HG03045 (cell line): ENCODE data around the gene PTPN9.
"Not testable (repeated sequence)": the region's sequence is repeated elsewhere in the genome, so short reads cannot be mapped to it uniquely, and the experiment has no call there.

Source experiments
- ATAC-seq: cut with Tn5 transposase; IDR thresholded peaks from one replicate; pipeline ENCODE4 v1.9.1; 2021; ENCODE audit warnings: mild to moderate bottlenecking, moderate library complexity; ENCODE audit not compliant: unreplicated experiment

Gene PTPN9

DNA sequence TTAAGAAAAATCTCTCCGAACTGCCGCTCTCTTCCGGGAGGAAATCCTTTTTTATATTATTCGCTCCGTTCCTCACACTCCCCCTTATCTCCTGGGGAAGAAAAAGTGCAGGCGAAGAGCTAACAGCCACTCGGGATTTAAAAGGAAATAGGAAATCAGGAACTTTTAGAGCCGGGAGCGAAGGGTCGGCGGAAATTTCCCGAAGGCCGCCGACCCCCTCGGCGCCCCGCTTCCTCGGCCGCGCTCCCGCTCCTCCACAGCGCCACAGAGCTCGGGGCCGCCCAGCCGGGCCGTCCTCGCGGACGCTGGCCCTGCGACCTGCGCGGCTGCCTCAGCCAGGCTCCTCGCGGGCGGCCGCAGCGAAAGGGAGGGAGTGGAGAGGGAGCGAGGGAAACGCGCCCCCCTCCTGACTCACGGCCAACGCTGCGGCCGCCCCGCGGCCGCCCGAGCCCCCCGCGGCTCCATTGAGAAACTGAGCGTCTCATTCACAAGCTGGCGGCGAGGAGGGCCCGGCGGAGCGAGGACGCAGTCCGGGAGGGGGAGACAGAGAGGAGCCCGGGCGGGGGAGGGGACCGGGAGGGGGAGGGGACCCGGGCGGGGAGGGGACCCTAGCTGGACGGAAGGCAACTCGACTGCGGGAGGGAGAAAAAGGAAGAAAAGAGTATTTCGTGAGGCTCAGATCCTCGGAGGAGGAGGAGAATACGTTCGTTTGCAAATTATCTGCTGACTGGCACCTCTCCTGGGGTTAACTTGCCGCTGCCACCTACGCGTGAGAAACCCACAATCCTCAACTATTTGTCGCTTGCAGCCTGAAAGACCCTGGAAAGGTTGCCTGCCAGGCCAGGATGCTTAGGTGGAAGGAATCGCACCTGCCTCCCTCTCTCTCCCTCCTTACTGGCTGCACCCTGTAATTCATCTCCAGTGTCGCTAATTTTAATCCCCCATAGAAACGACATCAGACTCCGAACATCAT is at the start of gene PTPN9:
PTPN9 (minus strand) TSS at position 368 of the 973 bp plus-strand sequence. CDS start 539 bp downstream, outside the sequence.
- ATAC-seq = peak; percentile 50

- ATAC-seq = peak; percentile 83
These were observed 46.6 kb upstream of the PTPN9 start, which contains the start of gene SNUPN for GRCh38 chr15:75625542-75626347. SNUPN (minus strand) TSS chr15:75625725; CDS start chr15:75621051, 4,674 bp downstream.

GRCh38 chr15:75622505-75622904 is 43.4 kb upstream of the PTPN9 start:
- ATAC-seq = no peak

DNA sequence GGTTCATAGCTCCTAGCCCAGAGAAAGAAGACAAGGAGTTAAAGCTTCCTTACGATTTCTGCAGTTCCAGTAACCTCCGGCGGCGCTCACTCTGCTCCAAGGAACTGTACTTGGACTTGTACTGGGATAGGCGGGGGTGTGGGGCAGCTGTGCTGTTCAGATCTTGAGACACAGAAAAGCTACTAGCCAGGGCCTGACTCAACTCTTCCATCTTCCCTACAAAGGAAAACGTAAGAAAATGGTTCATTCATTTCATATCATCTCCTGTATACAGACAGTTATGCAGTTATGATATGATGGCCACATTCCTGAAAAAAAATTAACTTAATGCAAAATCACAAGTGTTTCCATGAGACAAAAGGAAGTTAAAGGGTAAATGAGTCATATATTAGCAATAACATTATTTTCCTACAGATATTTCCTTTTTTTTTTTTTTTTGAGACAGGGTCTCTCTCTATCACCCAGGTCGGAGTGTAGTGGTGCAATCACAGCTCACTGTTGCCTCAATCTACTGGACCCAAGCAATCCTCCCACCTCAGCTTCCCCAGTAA is 41.8 kb upstream of the PTPN9 start:
- no peak for ATAC-seq

- ATAC-seq = no peak
These were observed 41.1 kb upstream of the PTPN9 start for GRCh38 chr15:75620058-75620820.

- no peak for ATAC-seq
These were observed 37.7 kb upstream of the PTPN9 start for GRCh38 chr15:75616766-75617165.

- no peak for ATAC-seq
These were observed 27.9 kb upstream of the PTPN9 start for GRCh38 chr15:75606711-75607699.

- ATAC-seq = no peak
These were observed 26.9 kb upstream of the PTPN9 start for GRCh38 chr15:75606026-75606425.

- no peak for ATAC-seq
These were observed 20.3 kb upstream of the PTPN9 start for GRCh38 chr15:75599401-75599800.

- ATAC-seq = no peak
These were observed 19.2 kb upstream of the PTPN9 start for GRCh38 chr15:75598361-75598760.

DNA sequence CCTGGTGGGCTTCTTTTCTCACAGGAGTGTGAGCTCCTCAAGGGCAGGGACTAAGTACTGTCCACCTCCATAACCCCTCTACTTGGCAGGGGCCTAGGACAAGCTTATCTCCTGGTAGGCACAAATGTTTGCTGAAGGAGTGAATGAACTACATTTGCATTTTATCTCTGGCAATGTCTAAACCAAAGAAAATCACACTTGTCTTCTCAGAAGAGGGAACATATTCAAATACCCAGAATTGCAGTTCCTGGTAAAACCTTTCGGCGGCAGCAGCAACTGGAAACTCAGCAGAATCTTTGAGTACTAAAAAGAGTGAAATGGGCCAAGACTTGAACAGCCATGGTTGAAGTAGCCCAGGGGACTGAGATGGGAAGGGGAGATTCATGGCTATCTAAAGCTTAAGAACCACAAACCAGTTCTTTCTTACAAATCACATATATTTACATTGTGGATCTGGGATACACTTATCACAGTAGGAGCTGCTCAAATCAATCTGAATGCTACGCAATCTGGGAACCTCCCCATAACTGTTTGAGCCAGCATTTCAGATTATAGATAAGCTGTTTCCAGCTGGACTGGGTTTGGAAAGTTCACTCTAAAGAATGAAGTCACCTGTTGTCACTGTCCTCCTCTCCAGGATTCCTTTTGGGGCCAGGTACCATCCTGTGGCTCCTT is 18.7 kb upstream of the PTPN9 start:
- no peak for ATAC-seq

DNA sequence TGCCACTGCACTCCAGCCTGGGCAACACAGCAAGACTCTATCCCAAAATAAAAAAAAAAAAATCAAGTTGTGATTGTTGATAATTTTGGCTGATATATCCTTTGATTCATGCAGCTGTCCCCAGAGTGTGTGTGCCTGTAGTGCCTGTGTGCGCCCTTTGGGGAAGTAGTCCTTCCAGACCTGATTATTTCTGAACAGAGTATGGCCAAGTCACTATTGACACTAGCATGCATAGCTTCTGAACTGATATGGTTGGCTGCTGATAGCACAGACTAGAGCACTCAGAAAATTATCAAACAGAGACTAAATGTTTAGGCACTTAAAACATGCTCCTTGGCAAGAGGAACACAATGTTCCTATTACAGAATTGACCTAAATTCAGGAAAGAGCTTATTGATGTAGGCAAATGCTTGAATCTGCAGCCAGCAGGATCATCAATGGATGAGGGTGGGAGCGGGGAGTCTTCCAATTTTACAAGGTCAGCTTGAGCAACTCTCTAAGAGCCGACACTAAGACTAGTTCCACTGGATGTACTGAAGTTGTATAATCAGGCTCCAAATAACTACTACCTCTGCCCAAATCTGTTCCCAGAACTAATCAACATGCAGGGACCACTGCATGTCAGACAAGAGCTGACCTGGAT is 17.7 kb upstream of the PTPN9 start:
- ATAC-seq = no peak

- no peak for ATAC-seq
These were observed 15.2 kb upstream of the PTPN9 start for GRCh38 chr15:75594276-75594675.

DNA sequence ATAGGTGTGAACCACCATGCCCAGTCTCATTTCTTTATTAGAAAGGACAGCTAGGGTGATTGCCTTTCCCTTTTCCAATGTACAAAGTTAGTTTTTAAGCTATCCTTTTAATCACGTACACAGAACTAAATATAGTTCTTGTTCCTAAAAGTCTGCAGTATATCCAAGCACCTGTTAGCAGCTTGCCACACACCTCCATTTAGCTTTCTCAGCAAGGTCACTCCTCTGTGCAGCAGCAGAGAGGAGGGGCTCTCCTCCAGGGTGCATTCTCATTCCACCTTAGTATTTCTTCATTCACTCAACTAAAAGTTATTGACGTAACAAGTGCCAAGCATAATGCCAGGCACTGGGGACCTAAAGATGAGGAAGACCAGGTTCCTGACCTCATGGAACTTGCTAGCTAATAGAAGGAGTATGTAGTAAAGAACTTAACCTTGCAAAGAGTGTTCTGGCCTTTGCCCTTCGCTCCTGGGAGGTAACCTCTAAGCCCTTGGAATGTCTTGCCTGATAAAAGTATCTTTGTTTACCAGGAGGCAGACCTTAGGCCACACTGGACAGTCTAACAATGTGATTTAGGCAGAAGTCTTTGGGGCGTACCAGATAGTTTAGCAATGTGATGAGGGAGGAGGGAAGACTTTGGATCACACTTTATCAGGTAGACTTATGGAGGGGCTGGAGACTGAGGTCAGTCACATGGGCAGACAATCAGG is 12.7 kb upstream of the PTPN9 start:
- no peak for ATAC-seq

DNA sequence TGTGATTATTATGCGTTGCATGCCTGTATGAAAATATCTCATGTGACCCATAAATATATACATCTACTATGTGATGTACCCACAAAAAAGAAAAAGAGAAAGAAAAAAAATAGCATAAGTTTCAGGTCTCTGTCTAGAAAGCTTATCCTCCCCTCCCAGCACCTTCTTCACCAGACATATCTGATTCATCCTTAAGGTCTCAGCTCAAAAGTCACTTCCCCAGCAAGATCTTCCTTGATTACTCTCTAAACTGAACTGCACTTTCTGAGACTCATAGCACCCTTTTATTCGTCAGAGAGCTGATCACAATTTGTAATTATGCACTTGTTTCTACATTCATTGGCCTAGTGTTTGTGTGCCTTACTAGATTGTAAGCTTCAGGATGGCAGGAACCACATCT is 11.1 kb upstream of the PTPN9 start:
- no peak for ATAC-seq

GRCh38 chr15:75589071-75589470 is 10.0 kb upstream of the PTPN9 start:
- no peak for ATAC-seq

GRCh38 chr15:75586422-75586821 is 7.3 kb upstream of the PTPN9 start:
- ATAC-seq = not testable (repeated sequence)

GRCh38 chr15:75584121-75584520 is 5.0 kb upstream of the PTPN9 start:
- ATAC-seq = no peak
